ENCODE data around the gene PIN4. TPM values are rescaled to one million over a fixed set of nuclear protein-coding genes. Genes with fewer than 3 reads are reported as not detected.

PIN4 gene
- 38.9 to 79.0 TPM (median 39.4 TPM) in 5 replicates for total RNA-seq (2022; extraction: Qiagen RNA extraction)

DNA sequence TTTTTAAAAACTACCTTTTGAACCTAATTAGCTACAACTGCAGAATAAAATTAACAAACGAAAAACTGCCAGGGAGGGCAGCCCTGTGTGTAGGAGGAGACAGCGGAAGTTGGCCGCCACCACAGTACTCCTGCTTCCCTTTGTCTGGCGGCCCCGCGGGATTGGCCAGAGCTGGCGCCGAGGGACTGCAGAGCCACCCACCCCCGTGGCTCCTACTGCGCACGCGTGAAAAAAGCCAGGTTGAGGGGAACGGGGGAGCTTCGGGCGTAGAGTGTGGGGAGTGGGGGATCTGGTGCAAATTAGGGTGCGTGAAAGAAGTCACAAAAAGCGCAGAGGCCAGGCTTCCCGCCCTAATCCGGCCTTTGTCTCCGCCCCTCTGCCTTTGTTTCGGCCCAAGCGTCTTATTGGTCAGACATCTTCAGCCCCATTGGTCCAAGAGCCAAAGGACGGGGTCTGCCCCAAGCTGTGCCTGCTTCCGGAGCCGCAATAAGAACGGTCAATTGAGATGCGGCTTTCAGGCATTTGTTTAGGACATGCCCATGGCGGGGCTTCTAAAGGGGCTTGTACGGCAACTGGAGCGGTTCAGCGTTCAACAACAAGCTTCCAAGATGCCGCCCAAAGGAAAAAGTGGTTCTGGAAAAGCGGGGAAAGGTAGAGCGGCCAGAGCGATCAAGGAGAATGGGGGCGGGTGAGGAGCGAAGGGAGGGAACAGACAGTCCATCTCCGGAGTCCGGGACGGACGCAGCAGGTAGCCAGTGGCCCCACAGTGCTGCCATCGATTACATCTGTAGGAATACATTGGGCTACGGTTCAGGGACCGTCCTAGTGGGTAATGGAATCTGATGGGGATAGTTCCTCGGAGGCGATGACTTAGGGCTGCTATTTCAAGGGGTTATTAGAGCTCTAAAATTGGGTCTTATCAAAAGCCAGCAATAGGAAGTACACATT lies at the start of gene PIN4:
Gene PIN4, plus strand, starts transcription at position 580 of the 948 bp plus-strand sequence. Its CDS starts 29 bp downstream, at position 609.

DNA sequence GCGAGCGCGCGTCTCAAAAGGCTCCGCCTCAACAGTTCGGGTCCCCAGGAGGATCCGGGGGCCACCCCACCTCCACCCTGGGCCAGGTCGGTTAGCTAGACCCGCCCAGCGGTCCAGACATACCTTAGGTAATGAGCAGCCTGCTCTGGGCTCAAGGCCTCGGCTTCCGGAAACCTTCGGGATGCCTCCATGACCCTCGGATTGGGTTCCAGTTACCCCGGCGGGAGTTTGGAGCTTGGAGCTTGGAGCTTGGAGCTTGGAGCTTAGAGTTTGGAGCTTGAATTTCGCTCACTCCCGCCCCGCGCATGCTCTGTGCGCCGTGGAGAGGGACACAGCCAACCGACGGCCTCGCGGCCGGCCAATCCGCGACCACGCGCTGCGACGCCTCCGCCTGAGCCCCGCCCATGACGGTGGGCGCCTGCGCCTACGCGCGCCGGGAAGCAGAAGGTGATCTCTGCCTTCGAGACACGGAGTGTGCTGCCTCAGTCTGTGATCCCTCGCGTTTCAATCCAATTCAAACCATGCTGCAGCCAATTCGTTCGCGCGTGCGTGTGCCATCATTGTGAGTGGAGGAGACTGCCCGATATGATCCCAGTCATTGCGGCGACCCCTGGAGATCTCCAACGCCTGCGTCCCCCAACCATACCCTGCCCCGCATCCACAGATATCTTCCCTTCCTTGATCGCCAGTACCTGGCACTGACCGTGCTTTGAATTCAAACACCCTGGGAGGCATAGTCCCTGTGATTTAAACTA lies 57.3 kb downstream of the PIN4 start, which contains the start of gene ERCC6L:
Gene ERCC6L, minus strand, starts transcription at position 307 of the 755 bp plus-strand sequence. Its CDS starts 116 bp downstream, at position 191.

Other genes with a start within 250 kb of the PIN4 start
- gene RTL5, start 49.8 kb upstream of the PIN4 start, total RNA-seq (2022; extraction: Qiagen RNA extraction) = 2.0 to 2.7 TPM (median 2.5 TPM) in 5 replicates
- 11.3 to 13.1 TPM (median 12.4 TPM) in 5 replicates for gene ERCC6L, start 57.3 kb downstream of the PIN4 start, total RNA-seq (2022; extraction: Qiagen RNA extraction)
- 1,489 to 2,409 TPM (median 1,518 TPM) in 5 replicates for gene RPS4X, start 95.5 kb downstream of the PIN4 start, total RNA-seq (2022; extraction: Qiagen RNA extraction)
- gene CITED1, start 124.2 kb downstream of the PIN4 start, total RNA-seq (2022; extraction: Qiagen RNA extraction) = 1.5 to 2.0 TPM (median 1.7 TPM) in 5 replicates